Rectal smooth muscle tissue (tissue), 1 donor: Measurements from ENCODE around the gene TMEM138.
A peak's percentile ranks its signal among the peaks of the same experiment; 100 is the strongest.

Experiments used
- H3K27ac ChIP-seq: one replicate; pipeline ENCODE4 v1.7.0; 2013; ENCODE audit warnings: low read depth, low read length, inconsistent platforms
- H3K27me3 ChIP-seq: one replicate; pipeline ENCODE4 v1.7.0; 2013; ENCODE audit warnings: low read length; ENCODE audit not compliant: control insufficient read depth, insufficient read depth
- H3K36me3 ChIP-seq: one replicate; pipeline ENCODE4 v1.7.0; 2013; ENCODE audit warnings: low read length; ENCODE audit not compliant: control insufficient read depth, insufficient read depth
- H3K4me1 ChIP-seq: one replicate; pipeline ENCODE4 v1.7.0; 2013; ENCODE audit warnings: low read length; ENCODE audit not compliant: control insufficient read depth, insufficient read depth
- H3K4me3 ChIP-seq: one replicate; pipeline ENCODE4 v1.7.0; 2013; ENCODE audit warnings: low read length
- H3K9ac ChIP-seq: one replicate; pipeline ENCODE4 v1.7.0; 2013; ENCODE audit warnings: low read length

TMEM138 gene

DNA sequence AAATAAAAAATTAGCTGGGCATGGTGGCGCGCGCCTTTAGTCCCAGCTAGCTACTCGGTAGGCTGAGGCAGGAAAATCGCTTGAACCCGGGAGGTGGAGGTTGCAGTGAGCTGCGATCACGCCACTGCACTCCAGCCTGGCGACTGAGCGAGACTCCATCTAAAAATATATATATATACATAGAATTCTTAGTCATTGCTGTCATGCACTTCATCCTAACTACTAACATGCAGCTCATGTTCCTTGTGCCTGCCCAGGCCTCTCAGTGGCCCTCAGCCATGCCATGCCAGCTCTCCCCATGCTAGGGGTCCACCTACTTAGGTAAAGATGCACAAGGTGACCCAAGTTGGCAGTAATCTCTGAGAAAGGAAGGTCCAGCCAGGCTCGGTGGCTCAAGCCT, 3.6 kb upstream of the TMEM138 start:
- H3K4me3 ChIP-seq, result no peak overlapping the region
- H3K36me3 ChIP-seq, result peaks cover 3% of the 10 kb centered on the region
- H3K9ac ChIP-seq, result no peak overlapping the region
- peaks cover 5% of the 10 kb centered on the region for H3K4me1 ChIP-seq
- no peak overlapping the region for H3K27ac ChIP-seq
- no peaks in the 10 kb centered on the region for H3K27me3 ChIP-seq

DNA sequence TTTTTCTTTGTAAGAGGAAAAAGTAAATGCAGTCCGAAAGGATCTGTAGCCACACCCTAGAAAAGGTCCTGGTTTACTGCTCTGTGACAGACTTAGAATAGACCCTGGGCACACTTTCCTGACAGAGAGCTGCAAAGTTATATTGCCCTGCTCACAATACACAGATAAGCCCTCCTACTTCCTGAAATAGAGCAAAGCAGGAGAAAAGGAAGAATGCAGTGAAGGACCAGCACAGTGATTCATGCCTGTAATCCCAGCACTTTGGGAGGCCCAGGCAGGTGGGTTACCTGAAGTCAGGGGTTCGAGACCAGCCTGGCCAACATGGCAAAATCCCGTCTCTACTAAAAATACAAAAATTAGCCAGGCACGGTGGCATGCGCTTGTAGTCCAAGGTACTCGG, 2.7 kb upstream of the TMEM138 start:
- H3K36me3 ChIP-seq, result peaks cover 5% of the 10 kb centered on the region
- no peak overlapping the region for H3K9ac ChIP-seq
- H3K4me1 ChIP-seq, result peaks cover 5% of the 10 kb centered on the region
- H3K4me3 ChIP-seq, result no peak overlapping the region
- H3K27ac ChIP-seq, result no peak overlapping the region
- no peaks in the 10 kb centered on the region for H3K27me3 ChIP-seq

DNA sequence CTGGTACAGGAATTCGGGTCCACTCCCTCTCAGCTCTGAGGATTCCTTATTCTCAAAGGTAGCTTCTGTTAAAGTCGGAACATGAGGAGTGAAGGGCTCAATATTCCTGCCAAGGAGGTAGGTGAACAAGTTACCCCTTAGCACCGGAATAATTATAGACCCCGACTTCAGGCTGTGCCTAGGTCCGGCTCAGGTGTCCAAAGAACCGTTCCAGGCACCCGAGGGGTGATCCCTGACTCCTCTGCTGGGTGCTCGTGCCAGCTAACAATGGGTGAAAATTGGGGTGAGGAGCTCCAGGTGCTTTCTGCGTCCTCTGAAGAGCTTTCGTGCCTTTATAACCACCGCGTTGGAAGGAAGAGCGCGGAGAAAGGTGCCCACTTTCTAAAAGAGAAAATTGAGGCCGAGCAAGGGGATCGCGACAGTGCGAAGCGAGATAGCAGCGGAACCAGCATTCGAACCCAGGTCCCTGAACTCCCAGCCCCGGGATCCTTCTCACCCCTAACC, 885 bp upstream of the TMEM138 start:
- H3K36me3 ChIP-seq, result peaks cover 6% of the 10 kb centered on the region
- peak overlapping the region; percentile 83 for H3K4me3 ChIP-seq
- peak overlapping the region; percentile 97 for H3K9ac ChIP-seq
- no peaks in the 10 kb centered on the region for H3K27me3 ChIP-seq
- H3K4me1 ChIP-seq, result peaks cover 5% of the 10 kb centered on the region
- peak overlapping the region; percentile 99 for H3K27ac ChIP-seq

DNA sequence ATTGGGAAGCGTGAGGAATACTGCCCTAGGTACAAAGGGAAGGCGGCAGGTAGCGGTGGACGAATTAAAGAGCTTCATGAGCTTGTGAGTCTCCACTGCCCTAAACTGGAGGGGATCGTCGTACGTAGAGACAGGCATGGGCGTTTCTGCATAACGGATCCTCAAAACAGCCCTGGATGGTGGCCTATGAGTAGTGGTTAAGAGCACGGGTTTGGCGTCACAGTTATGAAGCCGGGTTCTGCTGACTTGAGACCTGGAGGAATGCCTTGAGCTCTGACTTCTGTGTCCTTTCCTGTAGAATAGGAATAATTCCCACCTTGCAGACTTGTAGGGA, 335 bp downstream of the TMEM138 start:
- Histone ChIP-seq H3K4me3 (peak overlapping the region; percentile 83), H3K27ac (peak overlapping the region; percentile 99), H3K4me1 (peaks cover 5% of the 10 kb centered on the region), H3K9ac (peak overlapping the region; percentile 25), H3K27me3 (no peaks in the 10 kb centered on the region), H3K36me3 (peaks cover 13% of the 10 kb centered on the region)

DNA sequence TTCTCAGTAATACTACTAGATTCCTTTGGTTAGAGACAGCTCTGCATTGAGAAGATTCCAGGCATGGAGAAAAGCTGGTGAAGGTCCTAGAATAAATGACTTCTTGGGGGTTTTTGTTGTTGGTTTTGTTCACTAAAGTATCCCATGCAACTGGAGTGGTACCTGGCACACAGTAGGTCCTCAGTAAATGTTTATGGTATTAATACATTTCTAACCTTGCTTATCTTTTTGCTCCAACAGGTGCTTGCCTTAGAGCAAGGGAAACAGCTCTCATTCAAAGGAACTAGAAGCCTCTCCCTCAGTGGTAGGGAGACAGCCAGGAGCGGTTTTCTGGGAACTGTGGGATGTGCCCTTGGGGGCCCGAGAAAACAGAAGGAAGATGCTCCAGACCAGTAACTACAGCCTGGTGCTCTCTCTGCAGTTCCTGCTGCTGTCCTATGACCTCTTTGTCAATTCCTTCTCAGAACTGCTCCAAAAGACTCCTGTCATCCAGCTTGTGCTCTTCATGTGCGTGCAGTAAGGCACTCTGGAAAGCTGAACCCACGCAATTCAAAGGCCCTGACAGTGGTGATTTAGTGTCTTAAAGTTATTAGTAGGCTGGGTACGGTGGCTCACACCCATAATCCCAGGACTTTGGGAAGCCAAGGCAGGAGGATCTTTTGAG, 2.0 kb downstream of the TMEM138 start:
- Histone ChIP-seq H3K27me3 (no peaks in the 10 kb centered on the region), H3K4me3 (no peak overlapping the region), H3K9ac (no peak overlapping the region), H3K36me3 (peaks cover 19% of the 10 kb centered on the region), H3K27ac (no peak overlapping the region), H3K4me1 (peaks cover 5% of the 10 kb centered on the region)

DNA sequence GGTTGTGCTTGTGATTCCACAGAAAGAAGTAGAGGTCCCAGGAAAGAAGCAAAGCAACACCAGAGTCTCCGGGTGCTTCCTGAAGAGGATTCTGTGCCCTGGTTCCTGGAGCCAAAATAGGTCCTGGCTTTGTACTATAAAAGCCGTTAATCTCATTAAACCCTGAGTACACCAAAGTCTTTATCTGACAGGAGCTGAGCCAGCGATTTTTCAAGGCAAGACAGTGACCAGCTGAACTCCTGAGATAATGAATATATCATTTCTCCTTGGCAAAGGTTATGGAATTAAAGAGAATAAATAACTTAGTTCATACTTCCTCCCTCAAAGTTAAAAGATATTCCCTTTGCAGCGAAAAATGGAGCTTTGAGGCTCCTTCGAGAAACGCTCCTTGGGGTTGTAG, 5.2 kb downstream of the TMEM138 start:
- H3K27me3 ChIP-seq, result no peaks in the 10 kb centered on the region
- no peak overlapping the region for H3K9ac ChIP-seq
- H3K36me3 ChIP-seq, result peaks cover 19% of the 10 kb centered on the region
- no peaks in the 10 kb centered on the region for H3K4me1 ChIP-seq
- no peak overlapping the region for H3K27ac ChIP-seq
- no peak overlapping the region for H3K4me3 ChIP-seq

DNA sequence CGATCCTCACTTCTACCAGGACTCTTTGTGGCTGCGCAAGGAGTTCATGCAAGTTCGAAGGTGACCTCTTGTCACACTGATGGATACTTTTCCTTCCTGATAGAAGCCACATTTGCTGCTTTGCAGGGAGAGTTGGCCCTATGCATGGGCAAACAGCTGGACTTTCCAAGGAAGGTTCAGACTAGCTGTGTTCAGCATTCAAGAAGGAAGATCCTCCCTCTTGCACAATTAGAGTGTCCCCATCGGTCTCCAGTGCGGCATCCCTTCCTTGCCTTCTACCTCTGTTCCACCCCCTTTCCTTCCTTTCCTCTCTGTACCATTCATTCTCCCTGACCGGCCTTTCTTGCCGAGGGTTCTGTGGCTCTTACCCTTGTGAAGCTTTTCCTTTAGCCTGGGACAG, 6.5 kb downstream of the TMEM138 start:
- no peaks in the 10 kb centered on the region for H3K27me3 ChIP-seq
- H3K36me3 ChIP-seq, result peaks cover 19% of the 10 kb centered on the region
- no peak overlapping the region for H3K9ac ChIP-seq
- H3K4me1 ChIP-seq, result no peaks in the 10 kb centered on the region
- no peak overlapping the region for H3K4me3 ChIP-seq
- H3K27ac ChIP-seq, result no peak overlapping the region

DNA sequence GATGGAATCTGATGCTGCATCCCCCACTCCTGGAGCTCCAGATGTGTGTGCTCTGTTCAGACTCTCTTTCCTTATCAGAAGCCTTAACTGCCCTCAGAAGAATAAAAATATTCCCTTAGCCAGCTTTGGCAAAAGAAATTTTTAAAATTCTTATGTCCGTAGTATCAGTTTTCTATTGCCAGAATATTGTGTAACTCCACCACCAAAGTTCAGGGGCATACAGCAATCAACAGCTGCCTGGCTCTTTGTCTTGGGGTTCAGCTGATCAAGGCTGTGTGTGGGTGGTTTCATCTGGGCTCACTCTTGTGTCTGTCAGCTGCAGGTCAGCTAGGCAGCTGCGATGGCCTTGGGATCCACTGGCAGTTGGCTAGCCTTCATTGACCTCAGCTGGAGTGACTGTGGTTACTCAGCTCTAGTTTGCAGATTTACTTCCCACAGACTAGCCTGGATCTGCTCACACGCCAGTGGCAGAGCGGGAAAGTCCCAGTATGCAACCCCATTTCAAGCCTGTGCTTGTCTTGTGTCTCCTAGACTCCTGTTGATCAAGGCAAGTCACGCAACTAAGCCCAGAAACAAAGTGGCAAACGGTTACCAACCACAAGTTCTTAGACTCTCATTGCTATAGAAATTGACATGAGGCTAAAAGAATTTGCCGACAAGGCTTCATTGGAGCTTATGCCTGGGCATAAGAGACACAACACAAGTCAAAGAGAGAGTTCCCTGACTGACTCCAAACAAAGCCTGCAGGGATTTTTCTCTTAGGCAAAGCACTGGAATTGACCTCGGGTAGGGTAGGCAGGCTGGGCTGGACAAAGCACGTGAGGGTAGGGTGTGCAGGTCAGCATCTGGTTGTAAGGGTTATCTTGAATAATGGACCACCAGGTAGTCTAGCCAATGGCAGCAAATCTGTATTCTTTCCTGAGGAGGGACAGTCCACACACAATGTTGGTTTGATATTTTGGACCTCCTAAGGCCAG, 7.5 kb downstream of the TMEM138 start:
- Histone ChIP-seq H3K4me3 (no peak overlapping the region), H3K27me3 (no peaks in the 10 kb centered on the region), H3K9ac (no peak overlapping the region), H3K4me1 (no peaks in the 10 kb centered on the region), H3K36me3 (peaks cover 13% of the 10 kb centered on the region), H3K27ac (no peak overlapping the region)

DNA sequence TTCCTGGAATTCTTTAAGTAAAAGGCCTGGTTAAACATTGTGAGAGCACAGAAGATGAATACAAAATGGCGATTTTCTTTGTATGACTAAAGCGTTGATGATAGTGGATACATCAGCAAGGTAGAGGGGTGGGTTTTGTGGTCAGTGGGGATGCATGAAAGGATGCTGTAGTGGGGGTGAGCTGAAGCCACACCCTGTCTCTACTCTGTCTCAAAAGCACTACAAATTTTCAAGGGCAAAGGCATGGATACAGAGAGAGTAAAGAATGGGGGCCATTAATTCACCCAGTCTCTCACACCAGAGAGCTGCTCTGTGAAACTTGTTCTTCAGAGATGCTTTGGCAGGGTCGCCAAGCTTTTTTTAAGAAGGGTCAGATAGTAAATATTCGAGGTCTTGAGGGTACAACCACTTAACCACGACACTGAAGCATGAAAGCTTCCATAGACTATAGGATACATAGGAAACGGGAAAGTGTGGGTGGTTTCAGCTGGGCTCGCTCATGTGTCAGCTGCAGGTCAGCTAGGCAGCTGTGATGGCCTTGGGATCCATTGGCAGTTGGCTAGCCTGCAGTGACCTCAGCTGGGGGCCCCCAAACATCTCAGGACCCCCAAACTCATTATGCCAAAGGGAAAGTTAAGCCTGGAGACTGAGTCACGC, 8.3 kb downstream of the TMEM138 start:
- no peak overlapping the region for H3K9ac ChIP-seq
- peaks cover 13% of the 10 kb centered on the region for H3K36me3 ChIP-seq
- no peaks in the 10 kb centered on the region for H3K27me3 ChIP-seq
- H3K4me3 ChIP-seq, result no peak overlapping the region
- no peak overlapping the region for H3K27ac ChIP-seq
- H3K4me1 ChIP-seq, result no peaks in the 10 kb centered on the region

DNA sequence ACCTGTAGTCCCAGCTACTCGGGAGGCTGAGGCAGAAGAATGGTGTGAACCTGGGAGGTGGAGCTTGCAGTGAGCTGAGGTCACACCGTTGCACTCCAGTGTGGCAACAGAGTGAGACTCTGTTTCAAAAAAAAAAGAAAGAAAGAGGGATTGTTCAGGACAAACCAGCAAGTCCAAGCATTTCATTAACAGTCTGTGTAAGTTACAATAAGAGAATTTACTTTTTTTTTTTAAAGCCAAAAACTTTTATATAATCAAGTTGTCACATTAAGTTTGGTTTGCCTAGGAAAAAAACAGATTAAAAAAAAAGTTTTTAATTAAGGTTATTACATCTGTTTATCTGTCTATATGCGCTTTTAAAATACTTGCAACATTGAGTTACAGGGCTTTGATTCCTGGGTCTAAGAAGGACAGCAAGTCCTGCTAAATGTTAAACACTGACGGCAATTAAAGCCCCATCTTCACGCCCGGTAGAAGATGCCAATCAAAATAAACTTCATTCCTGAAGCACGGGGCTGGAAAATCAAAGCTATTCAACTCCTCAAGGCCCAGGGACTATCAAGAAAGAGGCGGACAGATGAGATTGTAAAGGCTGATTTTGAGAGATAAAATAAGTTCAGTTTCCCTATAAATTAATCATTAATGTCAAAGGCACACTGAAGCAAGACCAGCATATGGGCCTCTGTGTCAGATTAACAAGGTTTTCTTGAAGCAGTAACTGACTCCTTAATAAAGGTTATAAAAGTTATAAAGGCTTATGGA, 10.7 kb downstream of the TMEM138 start:
- H3K27ac ChIP-seq, result no peak overlapping the region
- no peaks in the 10 kb centered on the region for H3K27me3 ChIP-seq
- H3K36me3 ChIP-seq, result peaks cover 6% of the 10 kb centered on the region
- no peaks in the 10 kb centered on the region for H3K4me1 ChIP-seq
- H3K9ac ChIP-seq, result no peak overlapping the region
- H3K4me3 ChIP-seq, result no peak overlapping the region

DNA sequence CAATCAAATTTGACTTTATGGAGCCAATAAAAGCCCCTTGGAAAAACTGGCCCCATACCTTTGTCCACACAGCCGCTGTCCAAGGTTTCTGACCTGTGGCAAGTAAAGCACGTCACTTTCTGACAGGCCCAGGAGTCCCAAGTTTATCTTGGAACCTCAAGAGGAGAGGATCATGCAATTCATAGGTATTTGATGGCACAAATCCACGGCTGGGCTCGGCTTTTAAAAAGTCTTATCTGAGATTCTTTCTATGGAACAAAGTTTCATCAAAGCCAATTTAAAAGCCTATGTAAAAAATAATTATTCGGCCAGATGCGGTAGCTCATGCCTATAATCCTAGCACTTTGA, 13.6 kb downstream of the TMEM138 start:
- Histone ChIP-seq H3K4me3 (no peak overlapping the region), H3K27me3 (no peaks in the 10 kb centered on the region), H3K27ac (no peak overlapping the region), H3K9ac (no peak overlapping the region), H3K36me3 (no peaks in the 10 kb centered on the region), H3K4me1 (no peaks in the 10 kb centered on the region)
